Measurements from ENCODE around the gene TSKU. TPM values are rescaled to one million over a fixed set of nuclear protein-coding genes. Genes with fewer than 3 reads are reported as not detected.
"Not testable (repeated sequence)": the region's sequence is repeated elsewhere in the genome, so short reads cannot be mapped to it uniquely, and the experiment has no call there.

TSKU gene, protein sequence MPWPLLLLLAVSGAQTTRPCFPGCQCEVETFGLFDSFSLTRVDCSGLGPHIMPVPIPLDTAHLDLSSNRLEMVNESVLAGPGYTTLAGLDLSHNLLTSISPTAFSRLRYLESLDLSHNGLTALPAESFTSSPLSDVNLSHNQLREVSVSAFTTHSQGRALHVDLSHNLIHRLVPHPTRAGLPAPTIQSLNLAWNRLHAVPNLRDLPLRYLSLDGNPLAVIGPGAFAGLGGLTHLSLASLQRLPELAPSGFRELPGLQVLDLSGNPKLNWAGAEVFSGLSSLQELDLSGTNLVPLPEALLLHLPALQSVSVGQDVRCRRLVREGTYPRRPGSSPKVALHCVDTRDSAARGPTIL
- 5.0 and 5.1 TPM in 2 replicates for total RNA-seq
- polyA plus RNA-seq = 4.5 and 10.6 TPM in 2 replicates
- 6.1 and 16.1 TPM in 2 replicates for polyA plus RNA-seq (2012)
- 8.2 and 21.6 TPM in 2 replicates for polyA minus RNA-seq (ENCODE audit: low replicate concordance)

DNA sequence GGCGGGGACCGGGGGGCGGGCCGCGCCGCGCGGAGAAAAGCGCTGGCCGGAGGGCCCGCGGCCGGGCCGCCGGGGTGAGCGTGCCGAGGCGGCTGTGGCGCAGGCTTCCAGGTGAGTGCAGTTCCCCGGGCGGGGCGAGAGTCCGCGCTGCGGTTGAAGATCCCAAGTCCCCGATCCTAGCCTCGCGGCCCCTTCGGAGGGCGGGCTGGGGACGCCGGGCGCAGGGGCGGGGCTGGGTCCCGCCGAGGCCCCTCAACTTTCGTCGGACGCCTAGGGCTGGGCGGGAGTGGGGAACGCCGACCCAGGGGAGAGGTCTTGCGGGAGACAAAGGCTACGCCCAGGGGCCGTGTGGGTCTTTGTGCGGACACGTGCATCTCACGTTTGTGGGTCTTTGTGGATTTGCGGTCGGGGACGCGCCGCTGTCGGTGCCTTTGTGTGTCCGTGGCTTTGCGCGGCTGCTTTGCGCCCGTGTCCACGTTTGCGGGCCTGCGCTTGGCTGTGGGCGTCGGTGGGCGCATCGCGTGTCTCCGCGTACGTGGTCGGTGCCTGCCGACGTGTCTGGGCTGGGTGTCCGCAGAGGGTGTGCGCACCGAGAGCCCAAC, at the start of gene TSKU:
TSKU (plus strand) TSS at position 63 of the 602 bp plus-strand sequence. CDS start 12,261 bp downstream, outside the sequence.
- peak within 1 kb of the TSS; percentile 69 for H2AFZ ChIP-seq (ENCODE audit: low read length)
- H3K27ac ChIP-seq (ENCODE audit: insufficient read depth, low read length) = peak within 1 kb of the TSS; percentile 58
- peaks cover 3% of the 10 kb centered on the region for H3K4me1 ChIP-seq (ENCODE audit: control insufficient read depth, extremely low read depth, insufficient read depth, low read length)
- peak in 1 of 2 donors; percentile 24 for DNase-seq (ENCODE audit: low read depth in 2 of 2)
- H3K9me3 ChIP-seq (ENCODE audit: control insufficient read depth, insufficient read depth, low read depth, low read length) = no peaks in the 10 kb centered on the region
- peak within 1 kb of the TSS; percentile 59 to 84 (median 73) for H3K4me3 ChIP-seq (replicated peaks in 1 of 4; ENCODE audit: control extremely low read depth in 1 of 4, insufficient read depth in 1 of 4, low read depth in 3 of 4, low read length in 4 of 4)
- no peaks in the 10 kb centered on the region for H3K36me3 ChIP-seq (ENCODE audit: control insufficient read depth, insufficient read depth, low read length)
- H3K4me2 ChIP-seq (ENCODE audit: extremely low read depth, insufficient read depth, low read length) = peak within 1 kb of the TSS; percentile 88
- peak within 1 kb of the TSS; percentile 89 for H3K9ac ChIP-seq (ENCODE audit: insufficient read depth, low read length)
- no peaks in the 10 kb centered on the region for H4K20me1 ChIP-seq (ENCODE audit: control insufficient read depth, extremely low read depth, insufficient read depth, low read length)
- H3K27me3 ChIP-seq (ENCODE audit: control insufficient read depth, insufficient read depth, low read length) = peaks cover 36% of the 10 kb centered on the region
- peaks cover 1% of the 10 kb centered on the region for H3K79me2 ChIP-seq (ENCODE audit: control insufficient read depth, insufficient read depth, low read length)
- TF ChIP-seq CTCF (conservative IDR thresholded peaks at IDR 0.05 in 1 of 2, IDR thresholded peaks at IDR 0.05 in 1 of 2; ENCODE audit: low read depth in 1 of 2, low read length in 2 of 2) (no peak), EZH2 (IDR thresholded peaks at IDR 0.05; ENCODE audit: low read length, missing control alignments) (peak; percentile 47)

GRCh38 chr11:76733906-76734305, 49.2 kb upstream of the TSKU start:
- H4K20me1 ChIP-seq (ENCODE audit: control insufficient read depth, extremely low read depth, insufficient read depth, low read length); H3K4me1 ChIP-seq (ENCODE audit: control insufficient read depth, extremely low read depth, insufficient read depth, low read length); H3K9me3 ChIP-seq (ENCODE audit: control insufficient read depth, insufficient read depth, low read depth, low read length); H3K4me3 ChIP-seq (replicated peaks in 1 of 4; ENCODE audit: control extremely low read depth in 1 of 4, insufficient read depth in 1 of 4, low read depth in 3 of 4, low read length in 4 of 4); H3K9ac ChIP-seq (ENCODE audit: insufficient read depth, low read length); H3K27ac ChIP-seq (ENCODE audit: insufficient read depth, low read length); H3K36me3 ChIP-seq (ENCODE audit: control insufficient read depth, insufficient read depth, low read length); H3K4me2 ChIP-seq (ENCODE audit: extremely low read depth, insufficient read depth, low read length); H2AFZ ChIP-seq (ENCODE audit: low read length); H3K79me2 ChIP-seq (ENCODE audit: control insufficient read depth, insufficient read depth, low read length): not testable (repeated sequence)
- DNase-seq (ENCODE audit: low read depth in 2 of 2) = peak; percentile 61 to 70
- H3K27me3 ChIP-seq (ENCODE audit: control insufficient read depth, insufficient read depth, low read length) = peaks cover 26% of the 10 kb centered on the region
- peak; percentile 51 to 66 for TF ChIP-seq CTCF (conservative IDR thresholded peaks at IDR 0.05 in 1 of 2, IDR thresholded peaks at IDR 0.05 in 1 of 2; ENCODE audit: low read depth in 1 of 2, low read length in 2 of 2)
